Retina (tissue), 1 donor: ENCODE measurements around the gene ZFR.
"Not testable (repeated sequence)": the region's sequence is repeated elsewhere in the genome, so short reads cannot be mapped to it uniquely, and the experiment has no call there.

Experiments
- DNase-seq: peaks from one replicate; pipeline ENCODE4 v3.0.0-alpha.2; 2016

The ZFR gene

GRCh38 chr5:32405507-32405906 is 39.0 kb downstream of the ZFR start:
- DNase-seq = no peak

GRCh38 chr5:32403760-32404159 is 40.8 kb downstream of the ZFR start:
- no peak for DNase-seq

GRCh38 chr5:32400401-32400800 is 44.1 kb downstream of the ZFR start:
- DNase-seq = no peak

GRCh38 chr5:32398754-32399153 is 45.8 kb downstream of the ZFR start:
- DNase-seq = not testable (repeated sequence)

- no peak for DNase-seq
Observed at GRCh38 chr5:32394981-32395380, 49.6 kb downstream of the ZFR start.

GRCh38 chr5:32392039-32392438 is 52.5 kb downstream of the ZFR start:
- DNase-seq = no peak

- DNase-seq = no peak
Observed at GRCh38 chr5:32390819-32391591, 53.5 kb downstream of the ZFR start.

- no peak for DNase-seq
Observed at GRCh38 chr5:32388432-32389129, 56.0 kb downstream of the ZFR start.

GRCh38 chr5:32387841-32388240 is 56.7 kb downstream of the ZFR start:
- no peak for DNase-seq

GRCh38 chr5:32387211-32387610 is 57.3 kb downstream of the ZFR start:
- no peak for DNase-seq

- DNase-seq = no peak
Observed at GRCh38 chr5:32384621-32385020, 59.9 kb downstream of the ZFR start.

- DNase-seq = no peak
Observed at GRCh38 chr5:32383586-32383985, 61.0 kb downstream of the ZFR start.

GRCh38 chr5:32383065-32383464 is 61.5 kb downstream of the ZFR start:
- DNase-seq = no peak

GRCh38 chr5:32379421-32379820 is 65.1 kb downstream of the ZFR start:
- no peak for DNase-seq

GRCh38 chr5:32378966-32379365 is 65.6 kb downstream of the ZFR start:
- DNase-seq = no peak

GRCh38 chr5:32369542-32370155 is 74.9 kb downstream of the ZFR start:
- DNase-seq = no peak

GRCh38 chr5:32369032-32369431 is 75.5 kb downstream of the ZFR start:
- no peak for DNase-seq

- DNase-seq = not testable (repeated sequence)
Observed at GRCh38 chr5:32367271-32367670, 77.3 kb downstream of the ZFR start.

GRCh38 chr5:32365623-32366022 is 78.9 kb downstream of the ZFR start:
- no peak for DNase-seq

- DNase-seq = no peak
Observed at GRCh38 chr5:32363030-32363429, 81.5 kb downstream of the ZFR start.

- no peak for DNase-seq
Observed at GRCh38 chr5:32362527-32362926, 82.0 kb downstream of the ZFR start.

GRCh38 chr5:32360906-32361305 is 83.6 kb downstream of the ZFR start:
- DNase-seq = no peak

- DNase-seq = no peak
Observed at GRCh38 chr5:32358611-32359010, 85.9 kb downstream of the ZFR start.

GRCh38 chr5:32357658-32358057 is 86.9 kb downstream of the ZFR start:
- no peak for DNase-seq
